H7 (cell line): ENCODE results near the gene BCL7C. TPM values are rescaled to one million over a fixed set of nuclear protein-coding genes. Genes with fewer than 3 reads are reported as not detected.
"Not testable (repeated sequence)": the region's sequence is repeated elsewhere in the genome, so short reads cannot be mapped to it uniquely, and the experiment has no call there.

Experiments
- DNase-seq: peaks from one replicate; pipeline ENCODE4 v3.0.0; 2012
- H3K27me3 ChIP-seq: 2 replicates; pipeline ENCODE4 v1.6.0; 2011; ENCODE audit warnings: mild to moderate bottlenecking, low read length; ENCODE audit not compliant: control insufficient read depth, insufficient read depth
- H3K36me3 ChIP-seq: replicated peaks from 2 replicates; pipeline ENCODE4 v1.5.1; 2011; ENCODE audit warnings: low read length; ENCODE audit not compliant: control insufficient read depth, insufficient read depth
- H3K4me3 ChIP-seq: 2 replicates; pipeline ENCODE4 v1.5.1; 2011; ENCODE audit warnings: low read depth, mild to moderate bottlenecking, control low read depth, low read length, moderate library complexity; ENCODE audit not compliant: insufficient read depth
- total RNA-seq: library from RNA; depleted of rRNA; stranded (reverse); fragments of >200 nt; shearing (Covaris generic); gene quantifications from 2 replicates; pipeline ENCODE4 v1.2.3, GENCODE V29; 2014

BCL7C gene
- total RNA-seq, 1 experiment from 2014 or later = 35.5 TPM

GRCh38 chr16:30894540-30895368 is 877 bp upstream of the BCL7C start:
- Histone ChIP-seq H3K36me3 (no peaks in the 10 kb centered on the region), H3K4me3 (peak overlapping the region; percentile 65), H3K27me3 (peaks cover 5% of the 10 kb centered on the region; the same call in 1 of the 2 replicates)
- DNase-seq = no peak

DNA sequence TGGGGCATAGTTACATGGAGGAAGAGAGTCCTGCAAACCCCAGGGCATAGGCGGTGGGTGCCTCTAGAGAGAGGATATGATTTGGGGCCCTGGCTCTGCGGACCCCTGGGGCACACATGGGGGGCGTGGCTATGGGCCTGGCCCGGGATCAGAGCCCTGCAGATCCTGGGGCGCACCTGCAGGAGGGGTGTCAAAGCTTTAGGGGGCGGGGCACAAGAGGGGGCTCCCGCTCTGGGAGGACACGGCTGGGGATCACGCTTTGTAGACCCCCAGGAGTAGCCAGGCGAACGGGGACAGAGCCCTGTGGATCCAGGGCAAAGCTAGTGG is 497 bp downstream of the BCL7C start:
- peak overlapping the region; percentile 93 for H3K4me3 ChIP-seq
- peak; percentile 82 for DNase-seq
- H3K36me3 ChIP-seq = peaks cover 4% of the 10 kb centered on the region
- H3K27me3 ChIP-seq = peaks cover 5% of the 10 kb centered on the region; the same call in 1 of the 2 replicates

DNA sequence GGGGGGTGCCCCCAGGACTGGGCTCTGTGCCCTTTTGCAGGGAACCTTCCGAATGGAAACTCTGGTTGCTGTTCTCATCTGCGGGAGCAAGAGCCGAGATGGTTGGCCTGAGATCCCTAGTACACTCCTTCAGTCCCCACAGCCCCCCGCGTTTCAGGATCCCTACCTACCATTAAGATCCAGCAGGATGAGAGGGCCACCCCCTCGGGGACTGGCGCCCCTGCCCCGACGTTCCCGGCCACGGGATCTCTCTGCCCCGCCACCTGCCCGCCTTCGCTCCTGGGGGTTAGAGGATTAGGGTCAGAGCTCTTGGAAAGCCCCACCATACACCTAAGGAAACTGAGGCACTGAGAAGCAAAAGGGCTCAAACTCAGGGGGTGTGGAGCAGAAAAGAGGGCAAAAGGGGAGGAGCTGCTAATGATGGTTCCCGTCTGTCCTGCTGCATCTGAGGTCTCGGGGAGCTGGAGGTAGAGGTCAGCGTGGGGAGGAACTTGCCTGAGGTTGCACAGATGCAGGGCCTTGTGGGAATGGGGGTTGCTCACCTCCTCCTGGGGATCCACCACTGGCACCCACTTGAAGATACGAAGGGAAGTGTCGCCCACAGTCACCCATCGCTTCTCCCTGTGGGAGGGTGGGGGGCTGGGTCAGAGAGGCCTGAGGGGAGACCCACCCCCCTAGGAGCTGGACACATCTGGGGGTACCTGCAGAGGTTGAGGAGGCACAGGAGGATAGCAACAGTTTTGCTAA is 1.0 kb downstream of the BCL7C start:
- peaks cover 5% of the 10 kb centered on the region; the same call in 1 of the 2 replicates for H3K27me3 ChIP-seq
- peak overlapping the region; percentile 93 for H3K4me3 ChIP-seq
- DNase-seq = peak; percentile 53
- H3K36me3 ChIP-seq = peaks cover 4% of the 10 kb centered on the region

DNA sequence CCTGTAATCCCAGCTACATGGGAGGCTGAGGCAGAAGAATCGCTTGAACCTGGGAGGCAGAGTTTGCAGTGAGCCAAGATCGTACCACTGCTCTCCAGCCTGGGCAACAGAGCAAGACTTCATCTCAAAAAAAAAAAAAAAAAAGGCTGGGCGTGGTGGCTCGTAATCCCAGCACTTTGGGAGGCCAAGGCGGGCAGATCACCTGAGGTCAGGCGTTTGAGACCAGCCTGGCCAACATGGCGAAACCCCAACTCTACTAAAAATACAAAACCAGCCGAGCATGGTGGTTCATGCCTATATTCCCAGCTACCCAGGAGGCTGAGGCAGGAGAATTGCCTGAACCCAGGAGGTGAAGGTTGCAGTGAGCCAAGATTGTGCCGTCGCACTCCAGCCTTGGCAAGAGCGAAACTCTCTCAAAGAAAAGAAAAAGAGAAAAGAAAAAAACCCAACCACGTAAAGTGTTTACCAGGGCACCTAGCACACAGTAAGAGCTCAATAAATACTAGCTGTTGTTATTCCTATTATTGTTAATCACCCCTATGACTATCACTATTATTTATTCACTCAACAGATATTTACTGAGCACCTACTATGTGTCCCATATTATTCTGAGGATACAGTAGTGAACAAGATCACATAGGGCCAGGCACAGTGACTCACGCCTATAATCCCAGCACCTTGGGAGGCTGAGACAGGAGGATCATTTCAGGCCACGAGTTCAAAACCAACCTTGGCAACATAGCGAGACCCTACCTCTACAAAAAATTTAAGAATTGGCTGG is 2.6 kb downstream of the BCL7C start:
- not testable (repeated sequence) for H3K27me3 ChIP-seq, H3K36me3 ChIP-seq, H3K4me3 ChIP-seq, DNase-seq

GRCh38 chr16:30889721-30890120 is 4.2 kb downstream of the BCL7C start:
- peaks cover 5% of the 10 kb centered on the region; the same call in 1 of the 2 replicates for H3K27me3 ChIP-seq
- no peak for DNase-seq
- H3K36me3 ChIP-seq = peaks cover 4% of the 10 kb centered on the region
- no peak overlapping the region for H3K4me3 ChIP-seq

DNA sequence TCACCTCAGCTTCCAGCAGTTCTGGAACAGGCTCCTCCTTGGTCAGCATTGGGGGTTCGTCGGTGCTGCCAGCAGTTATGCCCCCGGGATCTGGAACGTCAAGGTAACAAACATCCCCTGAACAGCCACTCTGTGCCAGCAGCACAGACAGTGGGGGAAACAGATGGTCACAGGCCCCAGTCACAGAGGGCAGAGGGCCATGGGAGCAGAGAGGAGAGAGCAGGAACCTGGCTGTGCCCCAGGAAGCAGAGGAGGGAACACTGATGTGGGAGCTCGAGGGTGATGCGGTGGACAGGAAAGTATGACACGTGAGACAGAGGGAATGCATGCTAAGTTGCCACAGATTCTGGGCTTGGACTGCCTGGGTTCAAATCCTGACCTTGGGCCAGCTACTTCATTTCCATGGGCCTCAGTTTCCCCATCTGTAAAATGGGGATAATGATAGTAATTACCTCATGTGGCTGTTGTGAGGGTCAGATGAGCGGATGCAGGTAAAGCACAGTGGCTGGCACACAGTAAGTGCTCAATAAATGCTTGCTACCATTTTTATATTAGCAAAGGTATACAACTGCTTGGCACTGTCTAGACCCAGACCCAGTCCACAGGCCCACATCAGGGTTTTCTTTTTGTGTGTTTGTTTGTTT is 4.9 kb downstream of the BCL7C start:
- no peaks in the 10 kb centered on the region for H3K27me3 ChIP-seq
- no peak overlapping the region for H3K4me3 ChIP-seq
- H3K36me3 ChIP-seq = peaks cover 4% of the 10 kb centered on the region
- DNase-seq = no peak

GRCh38 chr16:30887927-30888326 is 6.0 kb downstream of the BCL7C start:
- no peak overlapping the region for H3K4me3 ChIP-seq
- DNase-seq = no peak
- H3K36me3 ChIP-seq = peaks cover 4% of the 10 kb centered on the region

GRCh38 chr16:30886145-30886544 is 7.7 kb downstream of the BCL7C start:
- no peak for DNase-seq
- H3K4me3 ChIP-seq = no peak overlapping the region
- no peaks in the 10 kb centered on the region for H3K27me3 ChIP-seq
- peaks cover 4% of the 10 kb centered on the region for H3K36me3 ChIP-seq

More at GRCh38 chr16:30887927-30888326, 6.0 kb downstream of the BCL7C start:
- no peaks in the 10 kb centered on the region for H3K27me3 ChIP-seq

GRCh38 chr16:30885196-30885595 is 8.7 kb downstream of the BCL7C start:
- Histone ChIP-seq H3K27me3 (no peaks in the 10 kb centered on the region), H3K36me3 (peaks cover 4% of the 10 kb centered on the region), H3K4me3 (no peak overlapping the region)
- no peak for DNase-seq

DNA sequence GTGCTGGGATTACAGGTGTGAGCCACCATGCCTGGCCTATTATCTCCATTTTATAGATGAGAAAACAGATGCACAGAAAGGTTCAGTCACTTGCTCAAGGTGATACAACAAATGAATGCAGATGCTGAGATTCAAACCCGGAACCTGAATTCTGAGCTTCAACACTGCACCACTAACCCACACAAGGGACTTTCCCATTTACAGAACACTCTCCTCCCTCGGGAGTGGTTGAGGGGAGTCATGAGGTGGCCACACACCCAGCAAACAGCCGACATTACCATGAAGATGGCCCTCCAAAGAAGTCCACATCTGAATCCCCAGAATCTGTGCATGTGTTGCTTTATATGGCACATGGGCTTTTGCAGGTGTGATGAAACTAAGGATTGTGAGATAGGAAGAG is 9.1 kb downstream of the BCL7C start:
- no peak overlapping the region for H3K4me3 ChIP-seq
- peaks cover 4% of the 10 kb centered on the region for H3K36me3 ChIP-seq
- no peak for DNase-seq
- no peaks in the 10 kb centered on the region for H3K27me3 ChIP-seq

DNA sequence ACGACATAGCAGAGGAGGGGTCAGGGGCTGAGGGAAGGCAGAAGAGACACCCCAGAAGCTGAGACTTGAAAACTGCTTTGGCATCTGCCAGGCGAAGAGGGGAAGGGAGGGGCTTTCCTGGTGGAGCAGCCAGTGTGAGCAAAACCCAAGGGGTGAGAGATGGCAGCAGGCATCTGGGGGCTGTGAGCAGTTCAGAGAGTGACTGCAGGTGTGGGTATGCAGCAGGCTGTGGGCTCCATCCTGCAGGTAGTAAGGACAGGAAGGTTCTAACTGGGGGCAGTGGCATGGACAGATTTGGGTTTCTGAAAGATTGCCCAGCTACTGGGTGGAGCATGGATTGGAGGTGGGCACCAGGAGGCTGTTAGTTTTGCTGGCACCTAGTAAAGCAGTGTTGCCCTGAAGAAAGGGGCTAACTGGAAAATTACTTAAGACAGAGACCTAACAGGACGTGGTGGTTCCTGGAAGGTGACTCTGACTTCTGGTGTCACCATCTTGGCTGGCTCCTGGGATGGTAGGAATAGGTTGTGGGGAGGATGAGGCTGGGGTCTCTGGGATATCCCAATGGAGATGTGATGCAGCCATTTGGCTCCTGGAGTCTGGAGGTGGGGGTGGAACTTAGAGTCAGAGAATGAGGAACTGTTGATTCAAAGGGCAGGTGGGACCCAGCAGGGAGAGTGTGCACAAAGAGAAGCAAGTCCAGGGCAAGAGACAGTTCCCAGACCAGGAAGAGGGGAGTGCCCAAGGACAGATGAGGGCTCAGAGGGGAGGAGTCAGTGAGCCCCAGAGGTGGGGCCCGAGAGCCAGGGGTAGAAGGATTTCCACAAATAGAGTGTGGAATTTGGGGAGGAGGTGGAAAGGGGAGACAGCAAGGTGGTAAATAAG is 11.2 kb downstream of the BCL7C start:
- Histone ChIP-seq H3K36me3 (no peaks in the 10 kb centered on the region; the same call in 1 of the 2 replicates), H3K4me3 (no peak overlapping the region), H3K27me3 (no peaks in the 10 kb centered on the region)
- DNase-seq = peak; percentile 54

GRCh38 chr16:30876867-30877266 is 17.0 kb downstream of the BCL7C start:
- Histone ChIP-seq H3K27me3 (peaks cover 20% of the 10 kb centered on the region), H3K36me3 (no peaks in the 10 kb centered on the region), H3K4me3 (peak overlapping the region; percentile 6; the same call in 1 of the 2 replicates)
- peak; percentile 80 for DNase-seq
